Effector memory CD4-positive, alpha-beta T cell (primary cell): Measurements from ENCODE around the gene ARHGEF17.

ENCODE experiments used
- DNase-seq, 3 donors: peaks; one replicate each; pipeline ENCODE4 v3.0.0-alpha.2; 2020
- H3K27ac ChIP-seq: 2 replicates; pipeline ENCODE4 v1.7.0; 2013; ENCODE audit warnings: mild to moderate bottlenecking, low read length, moderate library complexity; ENCODE audit not compliant: insufficient read depth, poor library complexity, severe bottlenecking
- H3K27me3 ChIP-seq: replicated peaks from 2 replicates; pipeline ENCODE4 v1.7.0; 2013; ENCODE audit warnings: mild to moderate bottlenecking, low read length; ENCODE audit not compliant: insufficient read depth, control insufficient read depth, poor library complexity, severe bottlenecking
- H3K36me3 ChIP-seq: 2 replicates; pipeline ENCODE4 v1.7.0; 2013; ENCODE audit warnings: mild to moderate bottlenecking, low read length, moderate library complexity; ENCODE audit not compliant: control insufficient read depth, insufficient read depth
- H3K4me1 ChIP-seq: 2 replicates; pipeline ENCODE4 v1.7.0; 2013; ENCODE audit warnings: low read length, mild to moderate bottlenecking; ENCODE audit not compliant: control insufficient read depth, insufficient read depth, poor library complexity, severe bottlenecking
- H3K4me3 ChIP-seq: 2 replicates; pipeline ENCODE4 v1.7.0; 2013; ENCODE audit warnings: low read length, low read depth, mild to moderate bottlenecking; ENCODE audit not compliant: insufficient read depth, poor library complexity, severe bottlenecking
- H3K9me3 ChIP-seq: 2 replicates; pipeline ENCODE4 v1.7.0; 2013; ENCODE audit warnings: mild to moderate bottlenecking, low read length, moderate library complexity; ENCODE audit not compliant: control insufficient read depth

Gene ARHGEF17

GRCh38 chr11:73334384-73335203 lies 26.5 kb downstream of the ARHGEF17 start:
- H3K4me1 ChIP-seq = no peaks in the 10 kb centered on the region
- no peaks in the 10 kb centered on the region for H3K27me3 ChIP-seq
- no peaks in the 10 kb centered on the region for H3K9me3 ChIP-seq
- H3K27ac ChIP-seq = no peak overlapping the region
- DNase-seq = no peak
- H3K4me3 ChIP-seq = no peak overlapping the region
- H3K36me3 ChIP-seq = no peaks in the 10 kb centered on the region

GRCh38 chr11:73335204-73335923 lies 27.3 kb downstream of the ARHGEF17 start:
- H3K27ac ChIP-seq = no peak overlapping the region

GRCh38 chr11:73337846-73338245 lies 29.8 kb downstream of the ARHGEF17 start:
- Histone ChIP-seq H3K4me1 (no peaks in the 10 kb centered on the region), H3K4me3 (no peak overlapping the region), H3K27me3 (no peaks in the 10 kb centered on the region), H3K9me3 (no peaks in the 10 kb centered on the region), H3K36me3 (no peaks in the 10 kb centered on the region), H3K27ac (no peak overlapping the region)
- DNase-seq = no peak

More at GRCh38 chr11:73335204-73335923, 27.3 kb downstream of the ARHGEF17 start:
- H3K4me1 ChIP-seq = no peaks in the 10 kb centered on the region
- no peaks in the 10 kb centered on the region for H3K9me3 ChIP-seq
- no peaks in the 10 kb centered on the region for H3K27me3 ChIP-seq
- no peak overlapping the region for H3K4me3 ChIP-seq
- peak; percentile 52 to 68 (median 61) for DNase-seq
- no peaks in the 10 kb centered on the region for H3K36me3 ChIP-seq

GRCh38 chr11:73338279-73338678 lies 30.2 kb downstream of the ARHGEF17 start:
- Histone ChIP-seq H3K4me1 (no peaks in the 10 kb centered on the region), H3K9me3 (no peaks in the 10 kb centered on the region), H3K27me3 (no peaks in the 10 kb centered on the region), H3K4me3 (no peak overlapping the region), H3K36me3 (no peaks in the 10 kb centered on the region), H3K27ac (no peak overlapping the region)
- DNase-seq = no peak

GRCh38 chr11:73340164-73340563 lies 32.1 kb downstream of the ARHGEF17 start:
- Histone ChIP-seq H3K36me3 (no peaks in the 10 kb centered on the region), H3K4me3 (no peak overlapping the region), H3K4me1 (no peaks in the 10 kb centered on the region), H3K27ac (no peak overlapping the region), H3K27me3 (no peaks in the 10 kb centered on the region), H3K9me3 (no peaks in the 10 kb centered on the region)
- DNase-seq = no peak

- Histone ChIP-seq H3K27me3 (no peaks in the 10 kb centered on the region), H3K9me3 (no peaks in the 10 kb centered on the region), H3K27ac (no peak overlapping the region), H3K4me3 (no peak overlapping the region), H3K36me3 (no peaks in the 10 kb centered on the region), H3K4me1 (no peaks in the 10 kb centered on the region)
- no peak for DNase-seq
Observed at GRCh38 chr11:73342633-73343032, 34.6 kb downstream of the ARHGEF17 start.

- Histone ChIP-seq H3K9me3 (no peaks in the 10 kb centered on the region), H3K27ac (no peak overlapping the region), H3K36me3 (no peaks in the 10 kb centered on the region), H3K4me1 (no peaks in the 10 kb centered on the region), H3K4me3 (no peak overlapping the region), H3K27me3 (no peaks in the 10 kb centered on the region)
- DNase-seq = no peak
Observed at GRCh38 chr11:73343076-73343873, 35.2 kb downstream of the ARHGEF17 start.

GRCh38 chr11:73344191-73344607 lies 36.1 kb downstream of the ARHGEF17 start:
- H3K4me1 ChIP-seq = no peaks in the 10 kb centered on the region
- no peak for DNase-seq

GRCh38 chr11:73345481-73346160 lies 37.5 kb downstream of the ARHGEF17 start:
- no peaks in the 10 kb centered on the region for H3K4me1 ChIP-seq
- H3K36me3 ChIP-seq = no peaks in the 10 kb centered on the region

More at GRCh38 chr11:73344191-73344607, 36.1 kb downstream of the ARHGEF17 start:
- Histone ChIP-seq H3K27ac (no peak overlapping the region), H3K27me3 (no peaks in the 10 kb centered on the region), H3K9me3 (no peaks in the 10 kb centered on the region), H3K36me3 (no peaks in the 10 kb centered on the region), H3K4me3 (no peak overlapping the region)

More at GRCh38 chr11:73345481-73346160, 37.5 kb downstream of the ARHGEF17 start:
- H3K9me3 ChIP-seq = no peaks in the 10 kb centered on the region
- DNase-seq = no peak
- no peak overlapping the region for H3K4me3 ChIP-seq
- H3K27ac ChIP-seq = no peak overlapping the region
- no peaks in the 10 kb centered on the region for H3K27me3 ChIP-seq
